Stimulated activated CD4-positive, alpha-beta T cell treated with anti-CD3 and anti-CD28 coated beads, Interleukin-15, amount 100 ng/mL, for 48 hours (primary cell): Measurements from ENCODE around the gene VPS52.
A peak's percentile ranks its signal among the peaks of the same experiment; 100 is the strongest.
"Not testable (repeated sequence)": the region's sequence is repeated elsewhere in the genome, so short reads cannot be mapped to it uniquely, and the experiment has no call there.

ENCODE experiments used
- DNase-seq, 2 donors: peaks; one replicate each; pipeline ENCODE4 v3.0.0-alpha.2; 2020; ENCODE audit warnings: low read depth in 2 of 2

The VPS52 gene

GRCh38 chr6:33305052-33305451 lies 33.4 kb upstream of the VPS52 start:
- no peak for DNase-seq

GRCh38 chr6:33304216-33304615 lies 32.5 kb upstream of the VPS52 start:
- no peak for DNase-seq

GRCh38 chr6:33301877-33302276 lies 30.2 kb upstream of the VPS52 start:
- DNase-seq: no peak

DNA sequence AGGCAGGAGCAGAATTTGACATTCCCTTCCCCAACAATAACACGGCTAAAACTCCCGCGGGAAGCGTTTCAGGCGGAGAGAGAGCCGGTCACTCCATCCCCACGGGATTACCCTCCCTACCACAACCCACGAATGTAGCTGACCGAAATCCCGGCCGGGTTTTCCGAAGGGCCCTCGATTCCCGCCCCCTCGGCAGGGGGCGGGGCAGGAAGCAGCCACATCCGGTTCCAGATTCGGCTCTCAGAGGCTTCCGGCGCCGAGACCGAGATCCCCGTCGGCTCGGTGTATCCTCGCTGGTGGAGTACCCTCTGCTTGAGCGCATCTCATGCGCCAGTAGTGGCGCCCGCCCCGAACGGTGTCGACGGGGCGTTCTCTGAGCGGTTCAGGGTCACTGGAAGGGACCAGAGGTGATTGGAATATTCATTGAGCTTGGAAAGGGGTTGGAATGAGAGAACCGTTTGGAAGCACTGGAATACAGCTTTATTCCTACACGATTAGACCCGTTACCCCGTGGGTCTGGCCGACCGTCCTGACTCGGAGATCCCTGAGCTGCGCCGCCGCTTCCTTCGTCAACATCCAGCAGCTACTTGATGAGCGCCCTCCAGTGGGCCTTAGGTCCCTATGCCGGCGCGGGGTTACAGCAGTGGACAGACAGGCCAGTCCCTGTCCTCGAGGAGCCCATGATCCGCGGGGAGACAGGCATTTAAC lies 27.7 kb upstream of the VPS52 start:
- DNase-seq: peak; percentile 91 to 92

GRCh38 chr6:33298773-33299236 lies 27.1 kb upstream of the VPS52 start, which contains the start of gene RGL2:
Gene RGL2 (minus strand): TSS chr6:33298942. CDS start chr6:33298610, 332 bp downstream.
- DNase-seq: no peak

DNA sequence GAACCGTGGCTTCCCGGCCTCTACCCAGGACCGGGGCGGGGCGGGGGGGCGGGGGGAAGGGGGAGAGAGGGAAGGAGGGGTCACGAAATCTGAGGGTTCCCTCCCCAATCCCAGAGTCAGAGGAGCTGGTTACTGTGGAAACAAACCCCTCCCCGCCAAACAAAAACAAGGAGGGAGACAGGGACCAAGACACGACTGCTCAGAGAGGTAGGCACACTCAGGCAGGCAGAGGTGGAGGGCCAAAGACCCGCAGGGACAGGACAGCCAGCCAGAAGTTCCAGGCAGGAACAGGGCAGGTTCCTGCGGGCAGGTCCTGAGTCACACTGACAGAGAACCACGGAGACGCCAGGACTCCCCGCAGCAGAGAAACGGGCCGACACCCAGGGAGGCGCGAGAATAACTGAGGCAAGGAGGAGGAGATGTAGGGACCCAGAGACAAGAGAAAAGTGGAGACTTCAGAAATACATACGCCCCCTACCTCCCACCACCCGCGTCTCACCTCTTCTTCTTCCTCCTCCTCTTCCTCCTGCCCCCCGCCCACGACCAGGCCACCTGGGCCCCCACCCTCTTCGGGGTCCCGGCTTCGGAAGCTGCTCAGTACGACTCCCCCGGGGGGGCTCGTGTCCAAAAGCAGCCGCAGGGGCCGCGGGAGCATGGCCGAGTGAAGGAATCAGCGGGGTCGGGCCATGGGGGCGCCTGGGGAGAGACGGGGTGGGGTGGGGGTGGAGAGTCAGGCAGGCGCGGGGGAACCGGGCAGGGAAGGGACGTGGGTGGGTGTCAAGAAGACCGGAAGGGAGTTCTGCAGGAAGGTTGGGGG lies 26.5 kb upstream of the VPS52 start:
- peak; percentile 55 to 66 for DNase-seq

- DNase-seq: no peak
These were observed 25.8 kb upstream of the VPS52 start for GRCh38 chr6:33297406-33297955.

DNA sequence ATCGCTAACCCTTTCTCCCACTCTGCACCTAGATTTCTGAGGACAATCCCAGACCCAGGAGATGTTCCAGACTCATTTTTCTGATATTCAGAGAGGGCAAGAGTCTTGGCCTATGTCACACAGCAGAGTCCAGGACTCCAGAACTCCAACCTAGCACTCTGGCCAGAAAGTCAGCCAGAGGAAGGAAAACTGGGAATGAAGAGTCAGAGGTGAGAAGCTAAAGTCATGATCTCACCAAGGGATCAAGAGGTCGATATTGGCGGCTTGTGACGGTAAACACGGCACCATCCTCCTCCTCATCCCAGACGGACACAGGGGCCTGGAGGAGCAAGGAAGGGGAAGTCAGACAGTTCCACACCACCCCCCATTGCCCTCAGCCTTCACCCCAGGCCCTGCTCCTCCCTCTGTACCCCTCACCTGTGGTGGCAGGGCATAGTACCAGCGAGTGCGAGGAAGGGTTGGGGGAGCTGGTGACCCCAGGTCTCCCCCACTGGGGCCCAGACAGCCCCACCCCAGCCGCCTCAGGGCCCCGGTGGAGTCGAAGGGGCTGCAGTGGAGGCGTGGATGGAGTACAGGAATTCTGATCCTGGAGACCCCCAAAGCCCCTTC lies 25.2 kb upstream of the VPS52 start:
- DNase-seq: no peak

- no peak for DNase-seq
These were observed 24.1 kb upstream of the VPS52 start for GRCh38 chr6:33295621-33296369.

DNA sequence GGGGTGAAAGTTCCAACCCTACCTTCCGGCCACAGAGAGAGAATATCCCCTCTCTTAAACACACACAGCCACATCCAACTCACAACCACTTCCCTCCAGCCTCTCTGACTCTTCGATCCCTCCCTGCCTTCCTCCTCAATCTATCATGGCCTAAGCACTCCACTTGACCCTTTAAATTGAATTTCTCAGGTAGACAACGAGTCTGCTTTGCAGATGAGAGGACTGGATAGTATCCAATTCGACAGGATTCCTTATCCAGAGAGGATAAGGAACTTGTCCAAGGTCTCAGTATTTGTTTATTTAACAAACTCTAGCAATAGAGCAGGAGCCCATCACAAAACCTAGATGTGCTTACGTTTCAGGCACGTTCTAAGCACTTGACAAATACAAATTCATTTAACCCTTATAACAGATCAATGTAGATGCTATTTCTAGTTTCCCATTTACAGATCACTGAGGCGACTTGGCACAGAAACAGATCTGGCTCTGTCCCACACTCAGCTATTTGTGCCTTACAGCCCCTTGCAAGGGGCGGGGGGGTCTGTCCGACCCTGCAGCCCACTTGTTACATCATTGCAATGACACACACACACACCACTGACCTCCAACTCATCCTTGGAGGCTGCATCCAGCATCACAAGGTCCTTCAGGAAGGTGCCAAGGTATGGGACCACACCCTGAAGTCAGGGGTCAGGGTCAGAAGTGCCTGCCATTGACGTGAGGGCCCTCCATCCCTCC lies 22.6 kb upstream of the VPS52 start:
- DNase-seq: no peak

- no peak for DNase-seq
These were observed 21.5 kb upstream of the VPS52 start for GRCh38 chr6:33292996-33293682.

DNA sequence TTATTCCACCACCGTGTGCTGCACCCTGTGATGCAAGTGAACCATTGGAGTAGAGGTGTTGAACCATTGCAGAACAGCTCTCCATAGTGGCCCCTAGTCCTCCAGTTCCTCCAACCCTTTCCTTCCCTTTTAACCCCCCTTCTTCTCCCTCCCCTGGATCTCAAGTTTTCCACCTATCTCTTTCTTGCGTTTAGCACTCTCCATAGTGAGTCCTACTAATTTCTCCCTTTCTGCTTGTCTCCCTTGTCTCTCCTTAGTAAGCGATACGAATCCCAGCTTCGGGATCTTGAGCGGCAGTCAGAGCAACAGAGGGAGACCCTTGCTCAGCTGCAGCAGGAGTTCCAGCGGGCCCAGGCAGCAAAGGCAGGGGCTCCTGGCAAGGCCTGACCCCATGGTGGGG lies 18.8 kb upstream of the VPS52 start:
- no peak for DNase-seq

DNA sequence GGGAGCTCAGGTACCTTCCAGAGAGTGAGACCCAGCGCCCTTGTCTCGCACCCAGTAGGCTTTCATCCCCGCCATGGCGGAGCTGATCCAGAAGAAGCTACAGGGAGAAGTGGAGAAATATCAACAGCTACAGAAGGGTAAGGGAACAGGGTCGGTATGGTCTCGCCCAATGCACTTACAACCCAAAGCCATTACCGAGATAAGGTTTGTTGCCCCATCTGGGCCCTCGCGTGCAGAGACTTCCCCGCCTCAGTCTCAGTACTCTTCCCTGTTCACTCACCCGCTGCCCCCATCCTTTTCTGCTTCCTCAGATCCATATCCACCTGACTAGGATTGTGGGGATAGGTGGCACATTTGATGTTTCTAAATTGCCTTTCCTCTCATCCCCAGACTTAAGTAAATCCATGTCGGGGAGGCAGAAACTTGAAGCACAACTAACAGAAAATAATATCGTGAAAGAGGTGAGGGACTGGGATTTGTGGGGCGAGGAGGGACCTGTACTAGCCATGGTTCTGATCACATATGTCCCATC lies 18.2 kb upstream of the VPS52 start:
- no peak for DNase-seq

DNA sequence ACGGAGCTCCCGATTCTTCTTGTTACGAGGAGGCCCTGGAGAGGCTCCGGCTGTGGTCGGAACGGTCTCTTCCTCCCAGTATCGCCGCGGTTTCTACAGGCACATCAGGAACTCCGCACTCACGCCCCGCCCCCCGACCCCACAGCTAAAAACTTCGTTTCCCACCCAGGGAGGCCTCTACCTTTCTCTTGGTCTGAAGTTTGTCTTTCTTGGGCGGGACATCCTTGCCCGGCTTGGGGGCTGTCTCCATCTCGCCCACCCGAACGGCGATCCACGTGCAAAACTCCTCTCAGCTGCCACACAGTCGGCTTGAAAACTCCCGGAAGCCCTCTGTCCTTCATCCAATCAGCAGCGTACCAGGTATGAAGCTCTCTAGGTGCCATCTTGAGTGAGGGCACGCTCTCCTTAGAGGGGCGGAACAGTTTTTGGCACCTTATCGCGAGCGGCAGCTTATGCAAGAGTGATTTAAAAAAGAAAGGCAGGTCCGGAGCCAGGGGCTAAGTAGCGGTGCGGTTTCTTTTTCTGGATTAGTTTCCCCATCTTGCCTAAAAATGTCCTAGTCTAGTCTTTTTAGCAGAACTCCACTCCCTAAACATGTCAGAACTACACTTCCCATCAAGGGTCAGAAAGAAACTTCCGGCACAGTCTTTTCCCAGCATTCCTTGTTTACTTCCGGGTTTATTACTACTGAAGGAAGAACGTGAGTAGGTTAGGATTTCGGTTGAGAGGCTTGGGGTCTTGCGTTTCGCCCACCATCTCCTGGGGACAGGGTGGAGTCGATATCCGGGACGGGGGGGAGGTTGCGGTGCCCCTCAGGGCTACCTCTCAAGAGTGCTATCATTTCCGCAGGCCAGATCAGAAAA lies 17.5 kb upstream of the VPS52 start, which contains the start of the genes PFDN6 and WDR46:
TSS of gene PFDN6 (plus strand) at position 681 of the 863 bp plus-strand sequence. CDS start 256 bp downstream, outside the sequence.
TSS of gene WDR46 (minus strand) at position 319 of the 863 bp plus-strand sequence. CDS start at position 250, 69 bp downstream.
- peak; percentile 70 to 71 for DNase-seq

DNA sequence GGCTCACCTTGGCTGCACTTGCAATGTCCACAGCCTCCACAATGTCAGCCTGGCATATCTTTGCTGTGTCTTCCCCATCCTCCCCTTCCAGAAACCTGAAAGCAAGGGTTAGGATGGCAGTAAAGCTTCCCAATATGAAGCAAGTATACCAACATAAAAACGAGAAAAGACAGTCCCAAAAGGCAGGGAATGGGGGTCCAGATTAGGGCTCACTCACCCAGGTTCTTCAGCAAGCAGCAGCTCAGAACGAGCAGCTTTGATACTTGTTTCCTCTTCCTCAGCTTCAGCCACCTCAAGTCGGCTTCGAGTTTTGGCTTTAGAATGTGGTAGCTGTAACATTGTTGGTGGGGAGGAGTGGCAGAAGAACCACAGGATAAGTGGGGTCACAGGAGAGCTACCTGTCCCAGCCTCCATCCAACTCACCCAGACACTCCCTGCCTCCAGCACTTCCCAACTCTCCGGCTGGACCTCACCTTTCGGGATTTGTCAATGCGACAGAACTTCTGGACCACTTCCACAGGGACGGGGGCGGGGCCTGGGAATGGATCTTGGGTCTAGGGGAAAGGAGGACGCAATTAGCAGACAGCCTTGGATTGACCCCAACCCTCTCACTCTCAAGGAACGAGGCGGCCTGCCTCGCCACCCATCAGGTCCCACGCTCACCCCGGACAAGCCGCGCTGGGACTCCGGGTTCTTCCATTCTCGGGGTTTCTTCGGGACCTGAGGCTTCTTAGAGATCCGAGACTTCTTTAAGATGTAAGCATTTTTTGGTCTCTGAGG lies 16.7 kb upstream of the VPS52 start:
- no peak for DNase-seq

GRCh38 chr6:33286946-33287914 lies 15.6 kb upstream of the VPS52 start:
- no peak for DNase-seq

GRCh38 chr6:33285214-33285613 lies 13.5 kb upstream of the VPS52 start:
- not testable (repeated sequence) for DNase-seq
